ENCODE measurements around the gene DSCAML1.

DSCAML1 gene

GRCh38 chr11:117794772-117795629, 2.0 kb downstream of the DSCAML1 start:
- no CpG with 5 or more reads among the region's 29 CpGs for WGBS, 2 donors (ENCODE audit: extremely low coverage in 2 of 2, insufficient read length in 2 of 2, insufficient replicate concordance in 1 of 2)
- H3K14ac ChIP-seq (ENCODE audit: low read length) = no peak overlapping the region
- H3K36me3 ChIP-seq (replicated peaks in 1 of 2; ENCODE audit: control insufficient read depth in 2 of 2, insufficient read depth in 2 of 2, low read length in 2 of 2) = no peaks in the 10 kb centered on the region
- peaks cover 0 to 9% of the 10 kb centered on the region in 2 donors for H3K4me1 ChIP-seq (ENCODE audit: control insufficient read depth in 2 of 2, insufficient read depth in 1 of 2, low read depth in 1 of 2, low read length in 2 of 2)
- no peak overlapping the region for H3K9ac ChIP-seq (ENCODE audit: low read depth, low read length, poor library complexity)
- H2BK120ac ChIP-seq (ENCODE audit: low read depth, low read length) = no peak overlapping the region
- no peak overlapping the region for H3K4ac ChIP-seq (ENCODE audit: low read length)
- H3K23ac ChIP-seq (ENCODE audit: low read depth, low read length, poor library complexity) = peak overlapping the region; percentile 22
- H3K4me3 ChIP-seq (ENCODE audit: low read length in 2 of 2) = no peak overlapping the region
- H4K91ac ChIP-seq (ENCODE audit: low read depth, low read length, poor library complexity) = no peak overlapping the region
- H2BK15ac ChIP-seq (ENCODE audit: low read length) = no peak overlapping the region
- no peak overlapping the region for H3K4me2 ChIP-seq (ENCODE audit: insufficient read depth, low read length, poor library complexity, severe bottlenecking)
- no peak for DNase-seq (ENCODE audit: low spot score)
- peaks cover 2% of the 10 kb centered on the region for H3K79me1 ChIP-seq (ENCODE audit: low read depth, low read length)
- no peak overlapping the region for H2AFZ ChIP-seq (ENCODE audit: low read length)
- no peak overlapping the region for H3K18ac ChIP-seq (ENCODE audit: low read length)
- H3K9me3 ChIP-seq (replicated peaks in 1 of 2; ENCODE audit: control insufficient read depth in 2 of 2, insufficient read depth in 1 of 2, low read depth in 1 of 2, low read length in 2 of 2) = peaks cover 0 to 2% of the 10 kb centered on the region in 2 donors
- H2BK12ac ChIP-seq (ENCODE audit: low read length) = no peak overlapping the region
- H2BK5ac ChIP-seq (ENCODE audit: low read length) = no peak overlapping the region
- no peak overlapping the region for H2AK5ac ChIP-seq (ENCODE audit: low read depth, low read length)
- H3K27ac ChIP-seq (replicated peaks; ENCODE audit: low read length) = no peak overlapping the region
- no peak overlapping the region for H4K8ac ChIP-seq (ENCODE audit: low read depth, low read length)
- H3K27me3 ChIP-seq (ENCODE audit: control insufficient read depth in 3 of 3, insufficient read depth in 3 of 3, low read depth in 1 of 3, low read length in 3 of 3) = peaks cover 24 to 89% (median 75%) of the 10 kb centered on the region in 3 experiments

GRCh38 chr11:117794135-117794534, 2.9 kb downstream of the DSCAML1 start:
- WGBS, 2 donors (ENCODE audit: extremely low coverage in 2 of 2, insufficient read length in 2 of 2, insufficient replicate concordance in 1 of 2) = no CpG with 5 or more reads among the region's 10 CpGs
- no peak overlapping the region for H3K14ac ChIP-seq (ENCODE audit: low read length)
- no peak overlapping the region for H2BK120ac ChIP-seq (ENCODE audit: low read depth, low read length)
- peaks cover 0 to 2% of the 10 kb centered on the region in 2 donors for H3K9me3 ChIP-seq (replicated peaks in 1 of 2; ENCODE audit: control insufficient read depth in 2 of 2, insufficient read depth in 1 of 2, low read depth in 1 of 2, low read length in 2 of 2)
- H3K27ac ChIP-seq (replicated peaks; ENCODE audit: low read length) = no peak overlapping the region
- H3K4me2 ChIP-seq (ENCODE audit: insufficient read depth, low read length, poor library complexity, severe bottlenecking) = no peak overlapping the region
- H3K23ac ChIP-seq (ENCODE audit: low read depth, low read length, poor library complexity) = no peak overlapping the region
- H3K9ac ChIP-seq (ENCODE audit: low read depth, low read length, poor library complexity) = no peak overlapping the region
- DNase-seq (ENCODE audit: low spot score) = no peak
- no peak overlapping the region for H2BK15ac ChIP-seq (ENCODE audit: low read length)
- H4K91ac ChIP-seq (ENCODE audit: low read depth, low read length, poor library complexity) = no peak overlapping the region
- peaks cover 2% of the 10 kb centered on the region for H3K79me1 ChIP-seq (ENCODE audit: low read depth, low read length)
- H3K27me3 ChIP-seq (ENCODE audit: control insufficient read depth in 3 of 3, insufficient read depth in 3 of 3, low read depth in 1 of 3, low read length in 3 of 3) = peaks cover 24 to 88% (median 68%) of the 10 kb centered on the region in 3 experiments
- no peak overlapping the region for H3K18ac ChIP-seq (ENCODE audit: low read length)
- no peak overlapping the region for H2BK12ac ChIP-seq (ENCODE audit: low read length)
- no peak overlapping the region for H2BK5ac ChIP-seq (ENCODE audit: low read length)
- peaks cover 0 to 9% of the 10 kb centered on the region in 2 donors for H3K4me1 ChIP-seq (ENCODE audit: control insufficient read depth in 2 of 2, insufficient read depth in 1 of 2, low read depth in 1 of 2, low read length in 2 of 2)
- no peak overlapping the region for H2AK5ac ChIP-seq (ENCODE audit: low read depth, low read length)
- H3K36me3 ChIP-seq (replicated peaks in 1 of 2; ENCODE audit: control insufficient read depth in 2 of 2, insufficient read depth in 2 of 2, low read length in 2 of 2) = no peaks in the 10 kb centered on the region
- no peak overlapping the region for H3K4me3 ChIP-seq (ENCODE audit: low read length in 2 of 2)
- H2AFZ ChIP-seq (ENCODE audit: low read length) = no peak overlapping the region
- H4K8ac ChIP-seq (ENCODE audit: low read depth, low read length) = no peak overlapping the region
- no peak overlapping the region for H3K4ac ChIP-seq (ENCODE audit: low read length)

GRCh38 chr11:117793583-117793982, 3.4 kb downstream of the DSCAML1 start:
- H3K27me3 ChIP-seq (ENCODE audit: control insufficient read depth in 3 of 3, insufficient read depth in 3 of 3, low read depth in 1 of 3, low read length in 3 of 3) = peaks cover 24 to 82% (median 63%) of the 10 kb centered on the region in 3 experiments
- WGBS, 2 donors (ENCODE audit: extremely low coverage in 2 of 2, insufficient read length in 2 of 2, insufficient replicate concordance in 1 of 2) = no CpG with 5 or more reads among the region's 9 CpGs

DNA sequence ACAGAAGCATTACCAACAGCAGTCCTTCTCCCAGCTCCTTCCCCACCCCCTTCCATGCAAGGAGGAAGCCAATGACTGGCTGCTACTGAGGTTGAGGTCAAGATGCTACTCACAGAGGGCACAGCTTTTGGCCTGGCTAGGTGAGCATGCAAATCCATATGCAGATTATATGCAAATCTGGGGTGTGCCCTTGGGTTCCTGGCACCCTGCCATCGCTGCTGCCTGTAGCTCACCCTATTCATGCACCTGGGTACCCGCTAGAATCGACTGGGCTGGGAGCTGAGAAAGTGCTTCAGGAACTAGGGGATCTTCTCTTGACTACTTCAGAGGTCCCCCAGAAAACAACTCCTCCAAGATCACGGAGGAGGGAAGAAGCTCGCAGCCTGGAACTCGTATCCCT, 4.0 kb downstream of the DSCAML1 start:
- no CpG with 5 or more reads among the region's 6 CpGs for WGBS, 2 donors (ENCODE audit: extremely low coverage in 2 of 2, insufficient read length in 2 of 2, insufficient replicate concordance in 1 of 2)
- Histone ChIP-seq H3K14ac (ENCODE audit: low read length) (no peak overlapping the region), H2BK5ac (ENCODE audit: low read length) (peak overlapping the region; percentile 12), H3K27ac (replicated peaks; ENCODE audit: low read length) (no peak overlapping the region), H4K91ac (ENCODE audit: low read depth, low read length, poor library complexity) (no peak overlapping the region), H2BK120ac (ENCODE audit: low read depth, low read length) (no peak overlapping the region), H2AFZ (ENCODE audit: low read length) (no peak overlapping the region), H3K36me3 (replicated peaks in 1 of 2; ENCODE audit: control insufficient read depth in 2 of 2, insufficient read depth in 2 of 2, low read length in 2 of 2) (no peaks in the 10 kb centered on the region), H3K9ac (ENCODE audit: low read depth, low read length, poor library complexity) (no peak overlapping the region), H3K18ac (ENCODE audit: low read length) (no peak overlapping the region), H3K79me1 (ENCODE audit: low read depth, low read length) (peaks cover 2% of the 10 kb centered on the region), H3K4me1 (ENCODE audit: control insufficient read depth in 2 of 2, insufficient read depth in 1 of 2, low read depth in 1 of 2, low read length in 2 of 2) (peaks cover 0 to 9% of the 10 kb centered on the region in 2 donors), H3K4ac (ENCODE audit: low read length) (no peak overlapping the region), H3K4me2 (ENCODE audit: insufficient read depth, low read length, poor library complexity, severe bottlenecking) (no peak overlapping the region), H3K4me3 (ENCODE audit: low read length in 2 of 2) (no peak overlapping the region), H3K23ac (ENCODE audit: low read depth, low read length, poor library complexity) (no peak overlapping the region), H4K8ac (ENCODE audit: low read depth, low read length) (no peak overlapping the region), H2BK12ac (ENCODE audit: low read length) (no peak overlapping the region), H3K27me3 (ENCODE audit: control insufficient read depth in 3 of 3, insufficient read depth in 3 of 3, low read depth in 1 of 3, low read length in 3 of 3) (peaks cover 24 to 78% (median 59%) of the 10 kb centered on the region in 3 experiments), H2BK15ac (ENCODE audit: low read length) (no peak overlapping the region), H2AK5ac (ENCODE audit: low read depth, low read length) (peak overlapping the region; percentile 14), H3K9me3 (replicated peaks in 1 of 2; ENCODE audit: control insufficient read depth in 2 of 2, insufficient read depth in 1 of 2, low read depth in 1 of 2, low read length in 2 of 2) (peaks cover 0 to 2% of the 10 kb centered on the region in 2 donors)
- no peak for DNase-seq (ENCODE audit: low spot score)

More at GRCh38 chr11:117793583-117793982, 3.4 kb downstream of the DSCAML1 start:
- H3K79me1 ChIP-seq (ENCODE audit: low read depth, low read length) = peaks cover 2% of the 10 kb centered on the region
- H3K18ac ChIP-seq (ENCODE audit: low read length) = no peak overlapping the region
- no peak overlapping the region for H2BK120ac ChIP-seq (ENCODE audit: low read depth, low read length)
- no peak overlapping the region for H2AFZ ChIP-seq (ENCODE audit: low read length)
- H3K9me3 ChIP-seq (replicated peaks in 1 of 2; ENCODE audit: control insufficient read depth in 2 of 2, insufficient read depth in 1 of 2, low read depth in 1 of 2, low read length in 2 of 2) = peaks cover 0 to 2% of the 10 kb centered on the region in 2 donors
- H3K4me1 ChIP-seq (ENCODE audit: control insufficient read depth in 2 of 2, insufficient read depth in 1 of 2, low read depth in 1 of 2, low read length in 2 of 2) = peaks cover 0 to 9% of the 10 kb centered on the region in 2 donors
- no peaks in the 10 kb centered on the region for H3K36me3 ChIP-seq (replicated peaks in 1 of 2; ENCODE audit: control insufficient read depth in 2 of 2, insufficient read depth in 2 of 2, low read length in 2 of 2)
- H2BK12ac ChIP-seq (ENCODE audit: low read length) = no peak overlapping the region
- H4K91ac ChIP-seq (ENCODE audit: low read depth, low read length, poor library complexity) = no peak overlapping the region
- no peak for DNase-seq (ENCODE audit: low spot score)
- no peak overlapping the region for H3K14ac ChIP-seq (ENCODE audit: low read length)
- H3K9ac ChIP-seq (ENCODE audit: low read depth, low read length, poor library complexity) = no peak overlapping the region
- no peak overlapping the region for H3K4me2 ChIP-seq (ENCODE audit: insufficient read depth, low read length, poor library complexity, severe bottlenecking)
- H2BK15ac ChIP-seq (ENCODE audit: low read length) = no peak overlapping the region
- no peak overlapping the region for H3K23ac ChIP-seq (ENCODE audit: low read depth, low read length, poor library complexity)
- H3K27ac ChIP-seq (replicated peaks; ENCODE audit: low read length) = no peak overlapping the region
- H3K4me3 ChIP-seq (ENCODE audit: low read length in 2 of 2) = no peak overlapping the region
- no peak overlapping the region for H3K4ac ChIP-seq (ENCODE audit: low read length)
- H2BK5ac ChIP-seq (ENCODE audit: low read length) = no peak overlapping the region
- H4K8ac ChIP-seq (ENCODE audit: low read depth, low read length) = no peak overlapping the region
- no peak overlapping the region for H2AK5ac ChIP-seq (ENCODE audit: low read depth, low read length)
